ENCODE results near the gene RPS6KA2. TPM values are rescaled to one million over a fixed set of nuclear protein-coding genes. Genes with fewer than 3 reads are reported as not detected.

Gene RPS6KA2
- total RNA-seq, 4 donors from 2014 or later: 12.1 to 116 (median 26.4) TPM

- H3K36me3 ChIP-seq: no peaks in the 10 kb centered on the region
Observed at GRCh38 chr6:166441325-166442078, 185.5 kb downstream of the RPS6KA2 start.

DNA sequence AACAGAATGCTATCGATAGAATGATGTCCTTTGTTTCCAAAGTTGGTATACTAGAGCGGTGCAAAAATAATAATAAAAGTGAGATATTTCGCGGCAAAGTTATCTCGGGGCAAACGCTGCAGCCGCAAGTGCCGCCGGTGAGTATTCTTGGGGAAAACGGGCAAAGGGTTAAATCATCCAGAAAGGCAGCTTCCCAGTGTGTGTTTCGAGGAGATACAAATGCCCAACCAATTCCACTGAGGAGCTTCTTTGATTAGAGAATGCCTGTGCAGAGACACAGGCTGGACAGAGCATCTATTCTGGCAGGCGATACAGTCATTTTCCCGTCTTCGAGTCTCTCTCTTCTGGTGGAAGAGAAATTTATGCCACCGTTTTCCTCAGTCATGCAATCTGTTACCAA, 186.3 kb downstream of the RPS6KA2 start:
- Histone ChIP-seq H3K36me3 (no peaks in the 10 kb centered on the region), H3K4me3 (no peak overlapping the region), H3K27me3 (no peaks in the 10 kb centered on the region), H3K4me1 (no peaks in the 10 kb centered on the region), H3K27ac (no peak overlapping the region), H3K9me3 (peaks cover 0 to 3% (median 0%) of the 10 kb centered on the region in 4 donors)
- no peak for TF ChIP-seq POLR2A (IDR thresholded peaks at IDR 0.05)
- no peak for TF ChIP-seq CTCF (IDR thresholded peaks at IDR 0.05)
- DNase-seq: no peak

More at GRCh38 chr6:166441325-166442078, 185.5 kb downstream of the RPS6KA2 start:
- Histone ChIP-seq H3K4me1 (no peaks in the 10 kb centered on the region), H3K4me3 (no peak overlapping the region), H3K9me3 (peaks cover 0 to 3% (median 0%) of the 10 kb centered on the region in 4 donors), H3K27ac (no peak overlapping the region), H3K27me3 (no peaks in the 10 kb centered on the region)
- TF ChIP-seq POLR2A (IDR thresholded peaks at IDR 0.05) (no peak), CTCF (IDR thresholded peaks at IDR 0.05) (no peak)
- no peak for DNase-seq

- no peaks in the 10 kb centered on the region for H3K36me3 ChIP-seq
Observed at GRCh38 chr6:166440106-166440505, 186.9 kb downstream of the RPS6KA2 start.

GRCh38 chr6:166439366-166440091, 187.5 kb downstream of the RPS6KA2 start:
- H3K4me1 ChIP-seq: no peaks in the 10 kb centered on the region
- no peaks in the 10 kb centered on the region for H3K27me3 ChIP-seq
- no peak overlapping the region for H3K4me3 ChIP-seq
- no peaks in the 10 kb centered on the region for H3K36me3 ChIP-seq
- TF ChIP-seq POLR2A (IDR thresholded peaks at IDR 0.05) (no peak), CTCF (IDR thresholded peaks at IDR 0.05) (no peak)
- H3K9me3 ChIP-seq: peaks cover 0 to 3% (median 0%) of the 10 kb centered on the region in 4 donors
- no peak overlapping the region for H3K27ac ChIP-seq
- no peak for DNase-seq

More at GRCh38 chr6:166440106-166440505, 186.9 kb downstream of the RPS6KA2 start:
- Histone ChIP-seq H3K27me3 (no peaks in the 10 kb centered on the region), H3K4me1 (no peaks in the 10 kb centered on the region), H3K9me3 (peaks cover 0 to 3% (median 0%) of the 10 kb centered on the region in 4 donors), H3K27ac (no peak overlapping the region), H3K4me3 (no peak overlapping the region)
- TF ChIP-seq CTCF (IDR thresholded peaks at IDR 0.05): no peak
- TF ChIP-seq POLR2A (IDR thresholded peaks at IDR 0.05): no peak
- DNase-seq: no peak

GRCh38 chr6:166438211-166438861, 188.7 kb downstream of the RPS6KA2 start:
- H3K36me3 ChIP-seq: no peaks in the 10 kb centered on the region

More at GRCh38 chr6:166438211-166438861, 188.7 kb downstream of the RPS6KA2 start:
- Histone ChIP-seq H3K27me3 (no peaks in the 10 kb centered on the region), H3K4me3 (no peak overlapping the region), H3K9me3 (no peaks in the 10 kb centered on the region), H3K27ac (no peak overlapping the region), H3K4me1 (no peaks in the 10 kb centered on the region)
- DNase-seq: no peak
- TF ChIP-seq POLR2A (IDR thresholded peaks at IDR 0.05) (no peak), CTCF (IDR thresholded peaks at IDR 0.05) (no peak)

All from Peyer's patch (tissue), 4 donors.